Cardiac muscle cell (in vitro differentiated cells and primary cell): ENCODE results near the gene PIEZO1. TPM values are rescaled to one million over a fixed set of nuclear protein-coding genes. Genes with fewer than 3 reads are reported as not detected.

Experiments
- DNase-seq, 2 donors: peaks; one replicate each; pipeline versions ENCODE4 v3.0.0 to v3.0.0-alpha.2; 2010 to 2017; ENCODE audit warnings: low read depth in 1 of 2, low spot score in 1 of 2
- H3K27ac ChIP-seq: fragments of 200-600 bp; sonication (generic); 2 replicates; pipeline ENCODE4 v1.5.1; 2016
- H3K27me3 ChIP-seq: fragments of 200-600 bp; sonication (generic); 2 replicates; pipeline ENCODE4 v1.6.0; 2016; ENCODE audit warnings: control low read depth
- H3K36me3 ChIP-seq: fragments of 200-600 bp; sonication (generic); 2 replicates; pipeline ENCODE4 v1.5.1; 2016; ENCODE audit warnings: control low read depth
- H3K4me1 ChIP-seq: fragments of 200-600 bp; sonication (generic); 2 replicates; pipeline ENCODE4 v1.8.1; 2017; ENCODE audit warnings: low read depth, mild to moderate bottlenecking, mixed run types
- H3K4me3 ChIP-seq: fragments of 200-600 bp; sonication (generic); 2 replicates; pipeline ENCODE4 v1.5.1; 2016; ENCODE audit warnings: mild to moderate bottlenecking
- H3K9me3 ChIP-seq: fragments of 200-600 bp; sonication (generic); 2 replicates; pipeline ENCODE4 v1.5.1; 2017; ENCODE audit warnings: low read depth, mild to moderate bottlenecking, control low read depth
- polyA plus RNA-seq: library from polyadenylated mRNA; unstranded; fragments of >200 nt; fragmentation: Nextera tagmentation; extraction: Ambion mirVana; gene quantifications from 2 replicates; pipeline ENCODE4 v1.2.1, GENCODE V29; 2016
- total RNA-seq: library from RNA; depleted of rRNA; stranded (reverse); fragments of >200 nt; gene quantifications from 2 replicates; pipeline ENCODE4 v1.2.3, GENCODE V29; 2016
- TF ChIP-seq, protein P1 (sequence below): IDR thresholded peaks from 2 replicates; pipeline ENCODE4 v1.5.1; 2012; ENCODE audit warnings: low read depth, mild to moderate bottlenecking, low read length

The PIEZO1 gene
- total and polyA plus RNA-seq, 2 experiments from 2014 or later = 32.7 to 121 TPM

DNA sequence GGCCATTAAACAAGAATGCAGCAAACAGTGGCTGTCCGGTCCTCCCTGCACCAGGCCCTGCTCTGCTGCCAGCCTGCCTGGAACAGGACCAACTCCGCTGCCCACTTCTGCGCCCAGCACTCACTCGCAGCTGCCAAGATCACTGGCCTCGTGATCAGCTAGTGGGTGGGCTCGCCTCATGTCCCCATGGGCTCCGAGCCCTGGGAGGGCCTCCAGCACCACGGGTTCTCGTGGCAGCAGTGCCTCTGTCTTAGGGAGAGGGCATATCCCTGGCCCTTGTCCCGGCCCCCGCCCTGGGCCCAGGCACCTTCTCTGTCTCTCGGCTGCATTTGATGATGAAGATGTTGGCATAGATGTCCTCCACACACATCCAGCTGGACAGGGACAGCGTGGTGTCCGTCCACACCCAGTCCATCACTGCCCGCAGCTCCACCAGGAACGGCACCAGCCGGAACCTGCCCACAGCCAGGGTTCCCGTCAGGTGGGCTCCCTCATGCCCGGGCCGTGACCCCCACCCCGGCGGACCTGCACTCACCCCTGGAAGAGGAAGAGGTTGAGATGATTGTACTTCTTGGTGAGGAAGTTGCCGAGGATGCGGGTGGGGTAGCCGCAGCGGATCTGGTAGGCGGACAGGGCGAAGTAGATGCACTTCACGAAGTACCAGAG is 65.6 kb downstream of the PIEZO1 start:
- peaks cover 26% of the 10 kb centered on the region for H3K36me3 ChIP-seq
- no peaks in the 10 kb centered on the region for H3K4me1 ChIP-seq
- TF ChIP-seq, protein P1, sequence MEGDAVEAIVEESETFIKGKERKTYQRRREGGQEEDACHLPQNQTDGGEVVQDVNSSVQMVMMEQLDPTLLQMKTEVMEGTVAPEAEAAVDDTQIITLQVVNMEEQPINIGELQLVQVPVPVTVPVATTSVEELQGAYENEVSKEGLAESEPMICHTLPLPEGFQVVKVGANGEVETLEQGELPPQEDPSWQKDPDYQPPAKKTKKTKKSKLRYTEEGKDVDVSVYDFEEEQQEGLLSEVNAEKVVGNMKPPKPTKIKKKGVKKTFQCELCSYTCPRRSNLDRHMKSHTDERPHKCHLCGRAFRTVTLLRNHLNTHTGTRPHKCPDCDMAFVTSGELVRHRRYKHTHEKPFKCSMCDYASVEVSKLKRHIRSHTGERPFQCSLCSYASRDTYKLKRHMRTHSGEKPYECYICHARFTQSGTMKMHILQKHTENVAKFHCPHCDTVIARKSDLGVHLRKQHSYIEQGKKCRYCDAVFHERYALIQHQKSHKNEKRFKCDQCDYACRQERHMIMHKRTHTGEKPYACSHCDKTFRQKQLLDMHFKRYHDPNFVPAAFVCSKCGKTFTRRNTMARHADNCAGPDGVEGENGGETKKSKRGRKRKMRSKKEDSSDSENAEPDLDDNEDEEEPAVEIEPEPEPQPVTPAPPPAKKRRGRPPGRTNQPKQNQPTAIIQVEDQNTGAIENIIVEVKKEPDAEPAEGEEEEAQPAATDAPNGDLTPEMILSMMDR = no peak
- H3K9me3 ChIP-seq = no peaks in the 10 kb centered on the region
- H3K27me3 ChIP-seq = no peaks in the 10 kb centered on the region
- no peak for DNase-seq
- H3K27ac ChIP-seq = no peak overlapping the region
- no peak overlapping the region for H3K4me3 ChIP-seq

DNA sequence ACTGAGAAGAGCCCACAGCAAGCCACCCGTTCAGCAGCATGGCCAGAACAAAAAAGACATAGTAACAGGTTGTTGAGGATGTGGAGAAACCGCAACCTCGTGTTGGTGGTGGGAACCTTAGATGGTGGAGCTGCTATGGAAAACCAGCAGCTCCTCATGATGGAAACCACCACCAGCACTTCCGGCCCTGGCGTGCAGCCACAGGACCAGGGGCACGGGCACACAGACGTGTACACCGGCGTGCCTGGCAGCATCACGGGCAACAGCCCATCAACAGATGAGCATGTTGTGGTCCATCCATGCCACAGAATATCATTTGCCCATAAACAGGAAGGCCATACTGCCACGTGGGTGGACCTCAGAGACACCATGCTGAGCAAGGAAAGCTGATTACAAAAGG is 66.8 kb downstream of the PIEZO1 start:
- Histone ChIP-seq H3K27ac (no peak overlapping the region), H3K4me3 (no peak overlapping the region)
- TF ChIP-seq, protein P1 = no peak

DNA sequence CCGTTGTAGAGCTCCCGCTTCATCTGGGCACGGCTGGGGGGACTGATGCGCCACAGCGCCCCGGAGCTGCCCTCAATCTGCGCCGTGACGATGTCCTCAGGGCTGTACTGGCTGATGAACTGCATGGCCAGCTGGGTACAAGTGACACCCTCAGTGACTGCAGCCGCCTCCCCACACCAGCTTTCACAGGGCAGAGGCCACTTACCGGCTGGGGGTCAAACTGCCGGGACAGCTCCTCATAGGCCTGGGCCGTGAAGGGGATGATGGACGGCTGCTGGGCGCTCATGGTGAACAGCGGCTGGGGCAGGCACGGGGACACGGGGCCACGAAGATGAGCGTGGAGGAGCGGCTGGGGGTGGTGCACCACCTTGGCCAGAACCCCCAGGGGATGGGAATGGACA is 68.4 kb downstream of the PIEZO1 start:
- Histone ChIP-seq H3K27me3 (no peaks in the 10 kb centered on the region), H3K36me3 (peaks cover 18% of the 10 kb centered on the region), H3K27ac (no peak overlapping the region), H3K9me3 (no peaks in the 10 kb centered on the region), H3K4me3 (no peak overlapping the region), H3K4me1 (no peaks in the 10 kb centered on the region)
- no peak for DNase-seq
- TF ChIP-seq, protein P1 = no peak

More for the DNA sequence above, 66.8 kb downstream of the PIEZO1 start:
- no peaks in the 10 kb centered on the region for H3K4me1 ChIP-seq
- H3K27me3 ChIP-seq = no peaks in the 10 kb centered on the region
- DNase-seq = no peak
- no peaks in the 10 kb centered on the region for H3K9me3 ChIP-seq
- peaks cover 26% of the 10 kb centered on the region for H3K36me3 ChIP-seq

DNA sequence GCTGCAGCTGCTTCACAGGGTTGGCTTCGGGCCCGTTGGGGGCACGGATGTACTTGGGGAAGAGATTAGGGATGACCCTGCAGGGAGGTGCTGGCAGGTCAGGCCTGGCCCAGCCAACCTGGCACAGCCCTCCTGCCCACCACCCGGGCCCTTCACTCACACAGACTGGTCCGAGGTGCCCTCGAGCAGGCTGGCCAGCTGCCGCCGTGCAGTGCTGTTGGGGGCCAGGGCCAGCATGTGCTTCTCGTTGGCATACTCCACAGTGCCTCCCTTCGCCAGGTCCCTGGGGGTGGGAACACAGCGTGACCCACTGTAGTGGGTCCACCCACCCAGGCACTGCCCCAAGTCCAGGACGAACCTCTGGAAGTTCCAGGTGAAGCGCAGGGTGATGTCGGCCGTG is 68.8 kb downstream of the PIEZO1 start:
- Histone ChIP-seq H3K27ac (no peak overlapping the region), H3K36me3 (peaks cover 14% of the 10 kb centered on the region), H3K27me3 (no peaks in the 10 kb centered on the region), H3K4me3 (no peak overlapping the region), H3K4me1 (no peaks in the 10 kb centered on the region), H3K9me3 (no peaks in the 10 kb centered on the region)
- TF ChIP-seq, protein P1 = no peak
- DNase-seq = no peak

DNA sequence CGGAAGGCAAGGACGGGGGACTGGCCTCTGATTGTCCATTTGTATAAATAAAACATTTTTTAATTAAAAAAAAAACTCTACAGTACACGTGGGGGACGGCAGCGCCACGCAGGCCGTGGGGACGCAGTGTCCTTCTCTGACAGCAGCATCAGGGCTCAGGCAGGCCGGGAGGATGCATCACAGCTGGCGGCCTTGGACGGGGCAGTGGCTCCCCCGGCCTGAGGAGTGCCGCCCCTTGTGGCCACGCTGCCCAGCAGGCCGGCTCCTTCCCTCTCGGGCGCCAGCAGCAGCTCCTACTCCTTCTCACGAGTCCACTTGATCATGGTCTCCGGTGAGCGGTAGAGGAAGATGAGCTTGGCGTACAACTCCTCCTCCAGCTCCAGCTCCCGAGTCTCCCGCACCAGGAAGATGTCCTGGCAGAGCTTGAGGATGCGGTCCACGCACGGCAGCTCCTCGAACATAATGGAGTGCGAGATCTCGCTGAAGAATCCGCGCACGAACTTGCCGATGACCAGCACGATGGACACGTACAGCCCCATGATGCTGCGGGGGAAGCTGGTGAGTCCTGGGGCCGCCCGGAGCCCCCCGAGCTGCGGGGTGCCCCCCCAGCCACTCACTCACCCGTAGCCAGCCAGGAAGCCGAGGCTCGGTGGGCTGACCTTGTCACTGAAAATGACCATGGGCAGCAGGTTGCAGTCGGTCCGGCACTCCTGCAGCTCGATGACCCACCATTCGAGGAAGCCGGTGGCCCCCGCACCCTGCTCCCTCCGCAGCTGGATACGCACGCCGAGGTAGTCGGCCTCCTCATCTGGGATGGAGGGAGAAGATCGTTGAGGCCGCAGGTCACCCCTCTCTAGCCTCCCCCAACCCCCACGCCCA is 69.5 kb downstream of the PIEZO1 start:
- no peaks in the 10 kb centered on the region for H3K9me3 ChIP-seq
- no peak for DNase-seq
- H3K27ac ChIP-seq = no peak overlapping the region
- H3K4me1 ChIP-seq = no peaks in the 10 kb centered on the region
- H3K27me3 ChIP-seq = no peaks in the 10 kb centered on the region
- TF ChIP-seq, protein P1 = no peak
- H3K4me3 ChIP-seq = no peak overlapping the region
- H3K36me3 ChIP-seq = peaks cover 14% of the 10 kb centered on the region
